HG02885 (cell line): ENCODE data around the gene TULP4.

Source experiments
- ATAC-seq: cut with Tn5 transposase; IDR thresholded peaks from one replicate; pipeline ENCODE4 v1.9.1; 2021; ENCODE audit warnings: mild to moderate bottlenecking; ENCODE audit not compliant: unreplicated experiment, poor library complexity

Gene TULP4

DNA sequence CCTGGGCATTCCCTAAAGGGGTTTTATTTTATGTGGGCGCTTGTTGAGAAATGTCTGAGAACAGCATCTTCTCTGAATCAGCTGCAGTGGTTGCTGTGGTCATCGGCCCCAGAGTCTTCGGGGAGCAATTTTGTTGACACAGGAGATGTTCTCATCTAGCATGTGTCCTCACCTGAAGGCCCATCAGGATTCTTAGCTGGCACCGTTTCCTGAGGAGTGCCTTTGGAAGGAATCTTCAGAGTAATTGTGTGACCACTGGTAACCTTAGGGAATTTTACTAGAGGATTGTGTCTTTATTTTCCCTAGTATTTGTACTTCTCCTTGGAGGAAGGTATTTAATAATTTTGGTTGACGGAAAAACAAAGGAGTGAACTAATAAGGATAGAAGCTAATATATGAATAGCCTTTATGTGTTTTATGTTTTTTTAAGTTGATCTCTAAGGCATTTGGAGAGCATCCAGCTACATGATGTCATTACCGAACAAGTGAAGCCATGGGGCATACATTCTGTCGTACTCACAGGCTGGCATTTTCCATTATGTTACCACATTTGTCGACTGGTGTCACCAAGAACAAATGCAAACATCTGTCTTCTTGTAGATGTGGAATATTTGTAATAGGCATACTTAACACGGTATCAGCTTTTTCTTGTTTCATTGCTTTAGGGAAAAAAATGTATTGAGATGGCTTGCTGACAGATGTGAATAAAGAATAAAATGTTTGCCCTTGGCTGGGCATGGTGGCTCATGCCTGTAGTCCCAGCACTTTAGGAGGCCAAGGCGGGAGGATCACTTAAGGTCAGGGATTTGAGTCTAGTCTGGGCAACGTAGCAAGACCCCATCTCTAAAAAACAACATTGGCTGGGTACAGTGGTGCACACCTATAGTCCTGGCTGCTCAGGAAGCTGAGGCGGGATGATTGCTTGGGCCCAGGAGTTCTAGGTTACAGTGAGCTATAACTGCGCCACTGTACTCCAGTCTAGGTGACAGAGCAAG, 41.9 kb downstream of the TULP4 start:
- ATAC-seq: no peak

DNA sequence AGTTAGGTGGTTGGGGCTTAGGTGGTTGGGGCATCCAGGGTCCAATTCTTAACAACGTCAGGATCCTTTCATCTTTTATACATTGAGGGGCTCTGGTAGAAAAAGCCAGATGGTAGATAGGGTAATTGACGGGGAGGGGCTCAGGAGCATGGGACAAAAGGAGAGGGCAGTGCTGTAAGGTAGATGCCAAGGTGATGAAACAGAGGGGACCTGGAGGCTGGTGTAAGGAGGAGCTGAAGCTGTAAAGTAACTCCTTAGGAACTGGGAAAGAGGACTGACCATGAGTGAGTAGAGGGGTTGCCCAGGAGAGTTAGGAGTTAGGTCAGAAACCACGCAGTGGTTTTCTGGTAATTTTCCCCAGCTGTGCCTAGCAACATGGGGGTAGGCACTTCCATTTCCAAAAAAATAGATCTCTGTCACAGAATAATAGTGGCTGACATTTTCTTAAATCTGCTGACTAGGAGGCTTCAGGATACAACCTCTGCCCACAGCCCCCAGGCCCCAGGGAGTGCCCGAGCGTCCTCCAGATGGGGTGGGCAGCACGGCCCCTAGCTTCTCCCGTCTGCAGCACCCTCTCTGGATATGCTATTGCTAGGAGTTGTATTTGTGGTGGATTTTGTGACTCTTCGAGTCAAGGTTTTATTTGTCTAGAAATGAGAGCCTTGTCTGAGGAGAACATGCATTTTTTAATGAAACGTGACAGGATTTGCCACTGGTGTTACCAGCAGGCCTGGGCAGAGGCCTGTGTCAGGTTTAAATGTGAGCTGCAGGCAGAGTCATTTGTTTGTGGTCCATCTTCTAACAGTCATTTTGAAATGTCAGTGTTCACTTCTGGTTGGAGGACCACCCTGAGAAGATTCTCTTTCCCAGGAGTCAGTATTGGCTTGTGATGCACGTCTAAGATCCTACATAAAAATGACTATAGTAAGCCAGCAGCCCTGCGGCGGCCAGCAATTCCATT, 44.6 kb downstream of the TULP4 start:
- peak; percentile 24 for ATAC-seq

DNA sequence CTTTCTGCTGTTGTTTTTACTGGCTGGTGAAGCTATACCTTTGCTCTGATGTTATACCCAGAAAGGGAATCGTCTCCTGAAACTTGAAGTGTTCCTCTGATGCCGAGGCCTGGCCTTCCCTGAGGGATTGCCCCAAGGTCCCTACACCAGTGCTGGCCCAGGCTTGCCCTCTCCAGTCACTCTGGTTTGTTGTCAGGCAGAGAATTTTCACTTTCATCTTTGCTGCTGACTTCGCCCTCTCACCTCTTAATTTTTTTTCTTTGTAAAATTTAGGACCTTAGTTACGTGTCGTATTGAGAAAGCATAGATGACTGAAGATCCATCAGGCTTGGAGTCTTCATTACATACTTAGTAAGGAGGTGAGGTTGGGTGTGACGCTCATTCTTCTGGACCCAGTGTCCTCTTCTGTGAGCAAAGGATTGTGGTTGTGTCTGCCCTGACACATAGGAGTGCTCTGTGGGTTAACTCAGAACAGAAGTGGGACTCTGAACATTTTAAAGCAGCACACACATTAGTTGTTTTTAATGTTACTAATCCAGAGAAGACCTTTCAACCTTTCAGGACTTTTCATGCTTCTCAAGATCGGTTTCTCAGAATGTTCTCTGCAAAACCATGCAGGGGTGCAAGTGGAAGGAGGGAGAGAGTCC, 45.4 kb downstream of the TULP4 start:
- peak; percentile 87 for ATAC-seq

DNA sequence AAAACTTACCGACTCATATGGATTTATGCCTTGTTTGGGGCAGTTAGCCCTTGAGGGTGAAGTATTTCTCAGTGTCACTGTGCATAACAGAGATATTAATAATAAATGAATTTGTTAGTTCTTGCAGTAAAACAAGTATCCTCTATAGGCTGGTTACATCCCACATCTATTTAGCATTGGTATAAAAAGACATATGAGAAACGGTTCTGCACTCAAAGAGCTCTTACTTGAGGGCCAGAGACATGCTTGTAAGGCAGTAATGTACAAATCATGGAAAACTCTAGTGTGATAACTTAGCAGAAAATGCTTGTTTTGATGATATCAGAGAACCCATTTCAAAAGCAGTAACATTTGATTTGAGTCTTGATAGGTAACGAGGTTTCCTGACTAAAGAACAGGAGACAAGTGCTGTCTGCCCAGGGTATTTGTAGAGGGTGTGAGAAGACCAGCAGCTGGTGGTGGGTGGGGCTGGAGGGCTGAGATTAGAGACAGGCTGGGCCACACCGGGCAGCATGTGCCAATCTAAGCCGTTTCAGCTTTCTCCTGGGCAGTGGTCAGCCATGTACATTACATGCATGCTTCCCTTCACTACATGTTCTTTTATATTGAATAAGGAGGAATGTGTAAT, 46.3 kb downstream of the TULP4 start:
- no peak for ATAC-seq

GRCh38 chr6:158361068-158361467, 48.8 kb downstream of the TULP4 start:
- no peak for ATAC-seq

DNA sequence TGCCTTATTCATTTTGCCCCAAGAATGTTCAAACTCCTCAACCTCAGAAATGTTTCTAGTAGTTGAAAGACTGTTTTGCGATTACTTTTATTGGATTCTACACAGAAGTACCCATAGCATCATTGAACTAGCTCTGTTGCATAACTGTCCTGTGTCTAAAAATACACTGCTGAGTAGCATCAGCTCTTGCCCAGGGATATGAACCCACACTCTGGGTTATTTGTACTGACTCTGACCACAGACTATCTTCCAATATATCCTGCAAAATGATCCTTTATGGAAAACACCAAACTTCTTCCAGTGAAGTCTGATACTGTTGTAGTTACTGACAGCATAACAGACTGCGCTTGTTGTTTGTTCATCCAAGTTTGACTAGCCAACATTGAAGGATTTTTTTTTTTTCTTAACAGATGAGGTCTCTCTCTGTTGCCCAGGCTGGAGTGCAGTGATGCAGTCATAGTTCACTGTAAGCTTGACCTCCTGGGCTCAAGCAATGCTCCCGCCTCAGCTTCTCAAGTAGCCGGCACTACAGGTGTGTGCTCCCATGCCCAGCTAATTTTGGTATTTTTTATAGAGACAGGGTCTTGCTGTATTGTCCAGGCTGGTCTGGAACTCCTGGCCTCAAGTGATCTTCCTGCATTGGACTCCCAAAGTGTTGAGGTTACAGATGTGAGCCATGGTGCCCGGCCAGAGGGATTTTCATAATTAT, 49.9 kb downstream of the TULP4 start:
- ATAC-seq: no peak

- no peak for ATAC-seq
These were observed 54.1 kb downstream of the TULP4 start for GRCh38 chr6:158366363-158366762.

DNA sequence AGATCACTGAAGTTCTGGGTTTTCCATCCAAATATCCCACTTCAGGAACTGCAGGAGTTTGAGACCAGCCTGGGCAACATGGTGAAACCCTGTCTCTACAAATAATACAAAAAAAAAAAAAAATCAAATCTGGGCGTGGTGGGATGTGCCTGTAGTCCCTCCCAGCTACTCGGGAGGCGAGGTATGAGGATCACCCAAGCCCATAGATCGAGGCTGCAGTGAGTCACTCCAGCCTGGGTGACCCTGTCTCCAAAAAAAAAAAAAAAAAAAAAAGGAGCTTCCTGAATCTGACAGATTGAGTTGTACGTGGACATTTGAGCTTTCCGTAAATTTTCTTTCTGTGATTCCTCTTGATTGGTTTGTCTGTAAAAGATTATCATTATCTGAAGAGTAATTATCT, 55.6 kb downstream of the TULP4 start:
- ATAC-seq: no peak

GRCh38 chr6:158369241-158369640, 57.0 kb downstream of the TULP4 start:
- no peak for ATAC-seq

GRCh38 chr6:158370805-158371204, 58.5 kb downstream of the TULP4 start:
- ATAC-seq: no peak

- ATAC-seq: no peak
These were observed 59.0 kb downstream of the TULP4 start for GRCh38 chr6:158371261-158371660.

DNA sequence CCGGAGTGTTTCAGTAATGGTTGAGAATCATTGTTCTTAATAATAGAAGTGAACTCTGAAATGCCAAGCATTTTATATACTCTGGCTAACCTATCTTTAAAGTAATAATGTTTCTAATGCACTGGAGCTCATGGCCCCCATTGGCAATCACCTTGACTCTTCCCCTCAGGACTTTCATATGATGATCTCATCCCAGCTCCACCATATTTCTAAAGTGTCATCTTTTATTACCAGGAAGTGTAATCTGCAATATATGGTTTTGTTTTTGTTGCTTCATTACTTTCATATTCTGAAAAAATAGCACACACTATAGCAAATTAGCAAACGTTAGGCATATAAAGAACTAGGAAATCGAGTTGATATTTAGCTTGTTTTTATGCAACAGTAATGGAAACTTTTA, 60.3 kb downstream of the TULP4 start:
- no peak for ATAC-seq

GRCh38 chr6:158373214-158373613, 60.9 kb downstream of the TULP4 start:
- ATAC-seq: no peak

DNA sequence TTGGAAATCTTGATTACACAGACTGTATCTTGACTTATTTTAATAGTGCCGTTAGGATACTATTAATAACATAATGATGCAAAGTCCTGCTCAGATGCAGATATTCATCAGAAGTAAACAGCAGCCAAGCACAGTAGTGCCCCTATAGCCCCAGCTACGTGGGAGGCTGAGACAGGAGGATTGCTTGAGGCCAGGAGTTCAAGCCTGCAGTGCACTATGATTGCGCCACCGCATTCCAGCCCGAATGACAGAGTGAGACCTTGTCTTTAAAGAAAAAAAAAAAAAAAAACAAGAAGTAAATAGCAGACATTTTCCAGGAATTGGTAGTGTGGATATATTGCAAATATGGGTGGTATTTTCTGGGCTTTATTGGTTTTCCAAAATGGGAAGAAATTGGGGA, 61.8 kb downstream of the TULP4 start:
- no peak for ATAC-seq

GRCh38 chr6:158376631-158377081, 64.4 kb downstream of the TULP4 start:
- ATAC-seq: no peak

- no peak for ATAC-seq
These were observed 65.6 kb downstream of the TULP4 start for GRCh38 chr6:158377860-158378259.

GRCh38 chr6:158379336-158379735, 67.1 kb downstream of the TULP4 start:
- ATAC-seq: no peak

DNA sequence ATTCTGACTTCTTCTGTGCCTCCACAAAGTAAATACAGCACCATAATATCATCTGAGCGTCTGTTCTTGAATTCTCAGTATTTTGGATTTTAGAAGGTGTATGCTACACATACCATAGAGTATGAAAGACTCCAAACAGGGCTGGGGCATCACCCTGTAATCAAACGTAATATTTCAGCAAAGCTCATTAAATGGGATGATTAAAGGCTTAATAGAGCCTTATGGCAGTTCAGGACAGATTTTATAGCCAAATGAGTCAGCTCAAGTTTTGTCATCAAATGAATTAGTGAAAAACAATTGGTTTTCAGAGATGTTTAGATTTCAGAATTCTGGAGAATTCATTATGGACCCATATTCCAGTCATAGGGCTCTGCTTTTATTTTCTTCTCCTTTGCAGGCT, 68.9 kb downstream of the TULP4 start:
- no peak for ATAC-seq

GRCh38 chr6:158382491-158382890, 70.2 kb downstream of the TULP4 start:
- ATAC-seq: no peak
